ENCODE results near the gene ZNF74. TPM values are rescaled to one million over a fixed set of nuclear protein-coding genes. Genes with fewer than 3 reads are reported as not detected.

The ZNF74 gene
- total and polyA plus RNA-seq, 3 donors from 2014 or later, result 4.1 to 11.8 (median 6.5) TPM

- H3K9me3 ChIP-seq, result no peaks in the 10 kb centered on the region
- DNase-seq, result no peak
- H3K27me3 ChIP-seq, result no peaks in the 10 kb centered on the region
- TF ChIP-seq, protein P1, sequence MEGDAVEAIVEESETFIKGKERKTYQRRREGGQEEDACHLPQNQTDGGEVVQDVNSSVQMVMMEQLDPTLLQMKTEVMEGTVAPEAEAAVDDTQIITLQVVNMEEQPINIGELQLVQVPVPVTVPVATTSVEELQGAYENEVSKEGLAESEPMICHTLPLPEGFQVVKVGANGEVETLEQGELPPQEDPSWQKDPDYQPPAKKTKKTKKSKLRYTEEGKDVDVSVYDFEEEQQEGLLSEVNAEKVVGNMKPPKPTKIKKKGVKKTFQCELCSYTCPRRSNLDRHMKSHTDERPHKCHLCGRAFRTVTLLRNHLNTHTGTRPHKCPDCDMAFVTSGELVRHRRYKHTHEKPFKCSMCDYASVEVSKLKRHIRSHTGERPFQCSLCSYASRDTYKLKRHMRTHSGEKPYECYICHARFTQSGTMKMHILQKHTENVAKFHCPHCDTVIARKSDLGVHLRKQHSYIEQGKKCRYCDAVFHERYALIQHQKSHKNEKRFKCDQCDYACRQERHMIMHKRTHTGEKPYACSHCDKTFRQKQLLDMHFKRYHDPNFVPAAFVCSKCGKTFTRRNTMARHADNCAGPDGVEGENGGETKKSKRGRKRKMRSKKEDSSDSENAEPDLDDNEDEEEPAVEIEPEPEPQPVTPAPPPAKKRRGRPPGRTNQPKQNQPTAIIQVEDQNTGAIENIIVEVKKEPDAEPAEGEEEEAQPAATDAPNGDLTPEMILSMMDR (IDR thresholded peaks at IDR 0.05), result no peak
- no peak for TF ChIP-seq POLR2A (IDR thresholded peaks at IDR 0.05)
- no peak overlapping the region for H3K4me3 ChIP-seq
- intact Hi-C loops (cut with DNase I; ENCODE audit: low total_unique reads), result no loop called here
- peaks cover 3% of the 10 kb centered on the region for H3K4me1 ChIP-seq
- no peaks in the 10 kb centered on the region for H3K36me3 ChIP-seq (ENCODE audit: low read depth, missing control alignments)
- 88 to 95% methylated on average over 4 to 15 of the region's 15 CpGs for WGBS, 2 donors
- no peak overlapping the region for H3K27ac ChIP-seq
Measured at GRCh38 chr22:20457506-20458240, 63.7 kb downstream of the ZNF74 start.

Small RNAs within 50 kb of the gene (small RNA-seq; reads per million reads assigned to genes)
- 0 reads per million in 2 donors for gene RNU6-225P

Other genes with a start within 250 kb of the ZNF74 start
- gene CCDC188, start 243.1 kb upstream of the ZNF74 start, total RNA-seq, result 10 to 100 TPM; 12.2 to 33.1 TPM
- gene CCDC188, start 243.1 kb upstream of the ZNF74 start, polyA plus RNA-seq (ENCODE audit: insufficient read depth, low read depth, low replicate concordance), result 46.5 TPM
- 1 to 10 TPM; 5.1 to 6.1 TPM for gene RTN4R, start 125.8 kb upstream of the ZNF74 start, total RNA-seq
- gene RTN4R, start 125.8 kb upstream of the ZNF74 start, polyA plus RNA-seq (ENCODE audit: insufficient read depth, low read depth, low replicate concordance), result 2.1 TPM
- gene DGCR6L, start 74.1 kb upstream of the ZNF74 start, total RNA-seq, result 100 to 1,000 TPM; 152 to 257 TPM
- 171 TPM for gene DGCR6L, start 74.1 kb upstream of the ZNF74 start, polyA plus RNA-seq (ENCODE audit: insufficient read depth, low read depth, low replicate concordance)
- gene SCARF2, start 43.7 kb downstream of the ZNF74 start, total RNA-seq, result 10 to 100 TPM; 10.4 to 12.3 TPM
- 3.3 TPM for gene SCARF2, start 43.7 kb downstream of the ZNF74 start, polyA plus RNA-seq (ENCODE audit: insufficient read depth, low read depth, low replicate concordance)
- 10 to 100 TPM; 39.8 to 41.7 TPM for gene KLHL22, start 101.6 kb downstream of the ZNF74 start, total RNA-seq
- gene KLHL22, start 101.6 kb downstream of the ZNF74 start, polyA plus RNA-seq (ENCODE audit: insufficient read depth, low read depth, low replicate concordance), result 18.1 TPM
- 100 to 1,000 TPM in 1 of 2 donors, 10 to 100 TPM in 1; 81.6 to 101 TPM for gene MED15, start 113.5 kb downstream of the ZNF74 start, total RNA-seq
- 71.0 TPM for gene MED15, start 113.5 kb downstream of the ZNF74 start, polyA plus RNA-seq (ENCODE audit: insufficient read depth, low read depth, low replicate concordance)